Inflammatory macrophage treated with lipopolysaccharide for 1 hour (primary cell): Measurements from ENCODE around the gene HSD17B1.

Experiments
- DNase-seq, 2 donors: peaks; one replicate each; pipeline ENCODE4 v3.0.0-alpha.2; 2020 to 2022

The HSD17B1 gene

GRCh38 chr17:42568341-42569111 is 15.8 kb downstream of the HSD17B1 start:
- DNase-seq, result no peak

DNA sequence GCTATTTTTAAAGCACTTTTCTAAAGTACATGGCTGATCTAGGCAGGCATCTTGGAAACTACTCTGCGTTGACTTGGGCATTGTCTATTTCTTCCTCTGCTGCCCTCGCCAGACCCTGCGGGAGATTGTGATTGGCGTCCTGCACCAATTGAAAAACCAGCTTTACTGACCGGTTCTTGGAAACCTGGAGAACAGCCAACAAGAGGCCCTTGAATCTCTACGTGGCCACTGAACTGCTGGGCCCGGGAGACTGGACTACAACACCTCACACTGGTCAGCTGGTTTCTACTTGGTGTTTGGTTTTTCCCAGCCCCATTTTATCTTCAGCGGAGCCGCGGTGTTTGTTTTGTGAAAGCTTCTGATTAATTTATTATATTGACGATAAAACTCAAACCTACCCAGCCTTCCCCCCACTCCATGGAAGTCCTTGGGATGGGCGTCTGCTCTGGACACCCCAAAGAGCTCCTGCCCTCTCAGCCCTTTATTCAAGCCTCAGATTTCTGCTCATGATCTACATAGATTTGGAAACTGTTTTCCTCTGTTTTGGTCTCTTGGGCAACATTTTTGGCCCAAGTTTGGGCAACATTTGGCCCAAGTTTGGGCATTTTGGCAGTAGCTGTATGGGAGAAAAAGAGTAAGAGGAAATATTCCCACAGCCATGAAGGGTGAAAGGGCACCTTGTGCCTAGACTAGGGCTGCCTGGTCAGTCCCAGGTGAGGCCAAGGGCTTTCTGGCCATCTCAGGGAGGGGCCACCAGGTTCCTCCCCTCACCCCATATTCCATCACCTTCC is 18.9 kb downstream of the HSD17B1 start:
- DNase-seq, result no peak

GRCh38 chr17:42573095-42573494 is 20.4 kb downstream of the HSD17B1 start:
- DNase-seq, result no peak

DNA sequence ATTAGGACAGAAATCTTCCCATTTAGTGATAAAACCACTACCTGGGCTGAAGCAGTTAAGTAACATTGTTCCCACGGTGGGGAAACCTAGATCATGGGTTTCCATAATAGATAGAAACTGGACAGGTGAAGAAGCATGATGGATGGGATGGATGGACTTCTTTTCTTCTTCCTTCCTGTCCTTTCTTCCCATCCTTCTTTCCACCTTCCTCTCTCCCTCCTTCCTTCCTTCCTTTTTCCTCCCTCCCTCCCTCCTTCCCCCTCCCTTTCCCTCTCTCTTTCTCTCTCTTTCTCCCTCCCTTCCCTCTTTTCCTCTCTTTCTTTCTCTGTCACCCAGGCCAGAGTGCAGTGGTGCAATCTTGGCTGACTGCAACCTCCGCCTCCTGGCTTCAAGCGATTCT is 21.7 kb downstream of the HSD17B1 start:
- no peak for DNase-seq

DNA sequence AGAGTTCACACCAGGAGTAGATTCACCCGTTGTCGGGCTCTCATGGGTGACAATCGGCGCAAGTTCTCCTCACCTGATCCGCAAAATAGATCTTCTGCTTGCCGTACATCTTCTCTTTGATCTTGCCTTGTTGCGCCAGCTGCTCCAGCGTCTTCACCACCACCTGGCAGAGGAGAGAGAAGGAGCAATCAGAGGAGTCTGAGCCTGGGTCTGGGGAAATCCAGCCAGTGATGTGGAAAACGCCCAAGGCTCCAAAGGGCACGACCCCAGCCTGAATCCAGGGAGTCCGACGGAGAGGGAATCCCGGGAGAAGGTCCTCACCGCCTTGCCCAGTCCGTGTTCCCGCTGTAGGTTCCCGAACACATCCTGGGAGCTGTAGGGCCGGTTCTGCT is 24.4 kb downstream of the HSD17B1 start:
- no peak for DNase-seq

- peak; percentile 97 to 98 for DNase-seq
These were observed 25.0 kb downstream of the HSD17B1 start, which contains the start of gene PSMC3IP for GRCh38 chr17:42577532-42578281. PSMC3IP (minus strand) TSS chr17:42577729; CDS start chr17:42577686, 43 bp downstream.

DNA sequence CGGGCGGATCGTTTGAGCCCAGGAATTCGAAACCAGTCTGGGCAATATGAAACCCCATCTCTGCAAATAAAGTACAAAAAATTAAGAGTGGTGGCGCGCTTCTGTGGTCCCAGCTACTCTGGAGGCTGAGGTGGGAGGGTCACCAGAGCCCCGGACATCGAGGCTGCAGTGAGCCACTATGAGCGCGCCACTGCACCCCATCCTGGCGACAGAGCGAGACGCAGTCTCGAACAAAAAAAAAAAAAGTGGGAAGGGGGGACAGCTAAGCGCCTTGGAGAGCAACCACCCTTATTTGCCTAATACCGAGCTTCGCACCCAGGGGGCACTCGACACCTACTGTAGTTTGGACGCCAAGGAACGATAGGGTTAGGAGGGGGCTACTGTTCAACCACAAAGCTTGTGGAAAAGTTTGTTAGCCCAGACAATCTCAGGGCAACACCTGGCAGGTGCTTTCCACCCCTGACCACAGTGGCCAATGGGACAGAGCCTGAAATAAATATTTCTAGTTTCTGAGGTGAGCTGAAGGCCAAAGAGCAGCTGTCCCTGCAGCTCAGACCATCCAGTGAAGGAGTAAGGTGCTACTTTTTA is 25.7 kb downstream of the HSD17B1 start:
- peak; percentile 55 to 81 for DNase-seq

GRCh38 chr17:42579794-42580551 is 27.2 kb downstream of the HSD17B1 start:
- DNase-seq, result no peak

DNA sequence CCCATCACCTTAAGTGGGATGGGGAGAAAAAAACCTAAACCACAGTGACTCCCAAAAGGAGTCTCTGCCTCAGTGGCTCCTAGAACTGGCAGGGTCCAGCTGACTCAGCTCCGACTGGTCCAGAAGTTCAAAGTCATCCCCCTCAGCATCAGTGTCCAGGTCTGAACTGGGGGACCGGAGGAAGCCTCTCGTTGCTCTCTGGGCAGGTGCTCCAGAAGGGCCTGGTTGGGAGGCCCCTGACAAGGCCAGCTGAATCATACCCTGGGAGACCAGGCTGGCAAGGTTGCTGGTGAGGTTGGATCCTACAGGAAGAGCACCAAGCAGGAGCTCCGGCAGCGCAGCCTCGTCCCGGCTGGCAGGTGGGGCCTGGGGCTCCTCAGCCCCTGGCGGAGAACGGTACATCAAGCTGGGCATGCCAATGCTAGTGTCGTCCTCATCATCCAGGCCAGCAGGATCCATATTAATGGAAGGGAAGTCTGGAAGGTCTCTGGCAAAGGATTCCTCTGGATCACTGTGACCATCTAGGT is 29.1 kb downstream of the HSD17B1 start:
- DNase-seq, result no peak

- peak; percentile 83 to 85 for DNase-seq
These were observed 32.2 kb downstream of the HSD17B1 start for GRCh38 chr17:42584880-42585279.

- DNase-seq, result peak; percentile 52 to 77
These were observed 32.6 kb downstream of the HSD17B1 start for GRCh38 chr17:42585353-42585752.

DNA sequence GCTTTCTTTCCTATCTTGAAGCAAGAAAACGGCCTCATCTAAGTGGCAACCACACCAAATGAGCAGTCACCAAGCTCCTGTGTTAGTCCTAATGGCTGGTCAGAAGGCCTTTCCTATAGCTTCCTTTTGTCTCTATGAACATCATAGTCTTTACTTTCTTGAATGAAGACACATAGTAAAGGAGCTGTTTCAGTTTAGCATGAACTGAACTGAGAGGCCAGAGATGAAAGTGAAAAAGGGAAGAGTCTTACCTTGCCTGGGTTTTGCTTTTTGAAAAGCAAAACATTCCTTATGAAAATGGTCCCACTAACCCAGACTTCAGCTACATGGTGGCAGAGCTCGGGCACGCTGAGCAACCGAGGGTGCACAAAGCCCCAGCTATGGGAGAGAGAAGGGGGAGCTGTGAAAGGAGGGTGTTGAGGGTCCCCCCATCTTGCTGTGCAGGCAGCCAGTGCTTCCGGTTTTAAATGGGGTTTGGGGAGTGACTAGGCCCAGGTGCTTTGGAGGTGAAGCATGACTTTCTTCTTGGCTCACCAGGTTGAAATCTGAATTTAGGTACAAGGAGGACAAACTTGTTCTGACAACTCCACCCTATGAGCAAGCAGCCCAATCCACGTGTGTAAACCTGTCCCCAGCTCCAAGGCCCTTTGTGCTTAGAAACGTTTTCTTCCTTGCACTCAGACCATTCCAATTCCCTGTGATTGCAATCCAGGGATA is 33.9 kb downstream of the HSD17B1 start:
- DNase-seq, result no peak

DNA sequence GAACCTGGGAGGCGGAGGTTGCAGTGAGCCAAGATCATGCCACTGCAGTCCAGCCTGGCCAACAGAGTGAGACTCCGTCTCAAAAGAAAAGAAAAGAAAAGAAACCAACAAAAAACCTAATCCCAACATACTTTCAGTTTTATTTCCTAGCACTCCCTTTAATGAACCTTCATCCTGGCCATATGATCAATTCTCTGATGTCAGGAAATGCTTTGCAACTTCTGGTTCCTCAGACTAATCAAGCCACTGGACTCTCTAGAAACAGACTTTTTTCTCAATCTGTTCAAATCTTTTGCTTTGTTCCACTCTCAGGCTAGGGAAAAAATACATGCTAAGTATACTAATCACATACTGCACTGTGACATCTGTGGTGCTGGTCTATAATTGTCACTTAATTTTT is 38.2 kb downstream of the HSD17B1 start:
- DNase-seq, result no peak

- DNase-seq, result no peak
These were observed 38.7 kb downstream of the HSD17B1 start for GRCh38 chr17:42591411-42591810.

- no peak for DNase-seq
These were observed 43.7 kb downstream of the HSD17B1 start for GRCh38 chr17:42596386-42596785.

DNA sequence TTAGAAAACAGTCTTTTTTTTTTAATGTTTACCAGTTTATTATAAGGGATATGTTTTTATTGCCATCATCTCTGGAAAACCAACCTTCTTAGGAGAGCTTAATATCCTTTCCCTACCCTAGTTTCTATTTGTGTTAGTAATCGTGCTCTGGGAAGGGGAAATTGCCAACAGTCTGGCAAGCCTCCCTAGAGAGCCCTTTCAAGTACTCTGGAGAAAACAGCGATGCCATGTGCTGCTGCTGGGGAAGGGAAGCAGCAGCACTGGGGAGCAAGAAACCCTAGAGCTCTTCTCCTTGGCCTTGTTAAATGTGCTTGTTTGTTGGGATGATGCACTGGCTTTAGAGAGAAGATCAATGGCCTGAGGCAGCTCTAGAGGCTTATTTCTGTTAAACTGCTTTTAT is 46.2 kb downstream of the HSD17B1 start:
- DNase-seq, result no peak

DNA sequence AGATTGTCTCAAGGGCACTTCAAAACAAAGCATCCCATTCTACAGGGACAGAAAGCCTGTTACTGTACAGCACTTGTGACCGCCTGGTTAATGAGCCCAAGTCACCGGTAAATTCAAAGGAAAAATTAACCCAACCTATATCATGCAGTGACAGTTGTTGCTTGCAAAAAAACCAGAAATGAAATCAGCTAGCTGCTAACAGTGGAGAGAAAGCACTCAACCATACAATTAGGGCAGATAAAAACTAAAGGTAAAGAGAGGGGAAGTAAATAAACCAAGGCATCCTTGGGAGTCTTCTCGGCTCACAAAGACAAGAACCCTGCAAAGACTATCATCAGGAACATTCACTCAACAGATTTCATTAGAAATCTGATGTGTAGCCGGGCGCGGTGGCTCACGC is 50.6 kb downstream of the HSD17B1 start:
- no peak for DNase-seq
